ENCODE data around the gene VOPP1. TPM values are rescaled to one million over a fixed set of nuclear protein-coding genes. Genes with fewer than 3 reads are reported as not detected.

VOPP1 gene
- total and polyA plus RNA-seq, 2 donors (not counting 3 experiments of a cell fraction or from before 2014, with no cell fraction given), result 85.6 to 154 TPM

DNA sequence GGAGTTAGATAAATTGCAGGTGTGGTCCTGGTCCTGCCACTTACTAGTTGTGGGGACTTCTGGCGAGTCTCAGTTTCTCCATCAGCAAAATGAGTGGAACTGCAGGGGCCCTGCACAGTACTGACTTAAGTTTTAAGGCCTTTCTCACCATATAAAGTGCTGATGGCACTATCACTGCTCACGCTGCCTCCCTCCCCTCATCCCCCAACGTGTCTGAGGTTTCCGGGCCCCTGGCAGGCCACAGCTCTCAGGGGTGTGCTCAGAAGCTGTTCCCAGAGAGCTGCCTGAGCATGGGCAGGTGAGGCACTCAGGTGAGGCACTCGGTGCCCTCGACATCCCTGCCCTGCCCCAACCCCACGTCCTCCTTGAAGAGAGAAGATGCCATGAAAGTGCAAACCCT is 74.2 kb downstream of the VOPP1 start:
- no peaks in the 10 kb centered on the region for H3K9me1 ChIP-seq (replicated peaks; ENCODE audit: control insufficient read depth, extremely low read depth, insufficient read depth, low read length)
- no peaks in the 10 kb centered on the region for H3K4me1 ChIP-seq (ENCODE audit: control insufficient read depth, extremely low read depth, insufficient read depth, low read length)
- CTCF ChIA-PET, result no interaction called here
- H3K9me3 ChIP-seq (replicated peaks; ENCODE audit: control insufficient read depth, insufficient read depth, low read length), result no peaks in the 10 kb centered on the region
- no TSS peak for BruUV-seq (replicated peaks)
- H3K9ac ChIP-seq (replicated peaks; ENCODE audit: extremely low read depth, insufficient read depth, low read length), result no peak overlapping the region
- H2AFZ ChIP-seq (ENCODE audit: low read depth, low read length), result no peak overlapping the region
- no peak overlapping the region for H3K27ac ChIP-seq (ENCODE audit: insufficient read depth, low read depth, low read length)
- dilution Hi-C loops (cut with MboI; ENCODE audit: extremely low pct_ligation_motif_present, low sequenced_read_pairs) (no loop called here), intact Hi-C loops (cut with micrococcal nuclease) (no loop called here)
- POLR2A ChIA-PET, result no interaction called here
- H3K79me2 ChIP-seq (ENCODE audit: control insufficient read depth, insufficient read depth, low read length), result peaks cover 41% of the 10 kb centered on the region
- no peak overlapping the region for H3K4me3 ChIP-seq (replicated peaks in 1 of 3; ENCODE audit: insufficient read depth in 1 of 3, low read depth in 1 of 3, low read length in 3 of 3)
- no peak overlapping the region for H3K4me2 ChIP-seq (ENCODE audit: insufficient read depth, low read length)
- DNase-seq (ENCODE audit: low read depth, low spot score), result no peak
- H3K27me3 ChIP-seq (ENCODE audit: control insufficient read depth in 2 of 2, insufficient read depth in 2 of 2, low read length in 2 of 2), result no peaks in the 10 kb centered on the region
- peaks cover 2% of the 10 kb centered on the region for H4K20me1 ChIP-seq (replicated peaks; ENCODE audit: control insufficient read depth, extremely low read depth, insufficient read depth, low read length)
- no peak for TF ChIP-seq FOS (IDR thresholded peaks at IDR 0.05; ENCODE audit: borderline replicate concordance, insufficient read depth, low read length)
- TF ChIP-seq, protein P1, sequence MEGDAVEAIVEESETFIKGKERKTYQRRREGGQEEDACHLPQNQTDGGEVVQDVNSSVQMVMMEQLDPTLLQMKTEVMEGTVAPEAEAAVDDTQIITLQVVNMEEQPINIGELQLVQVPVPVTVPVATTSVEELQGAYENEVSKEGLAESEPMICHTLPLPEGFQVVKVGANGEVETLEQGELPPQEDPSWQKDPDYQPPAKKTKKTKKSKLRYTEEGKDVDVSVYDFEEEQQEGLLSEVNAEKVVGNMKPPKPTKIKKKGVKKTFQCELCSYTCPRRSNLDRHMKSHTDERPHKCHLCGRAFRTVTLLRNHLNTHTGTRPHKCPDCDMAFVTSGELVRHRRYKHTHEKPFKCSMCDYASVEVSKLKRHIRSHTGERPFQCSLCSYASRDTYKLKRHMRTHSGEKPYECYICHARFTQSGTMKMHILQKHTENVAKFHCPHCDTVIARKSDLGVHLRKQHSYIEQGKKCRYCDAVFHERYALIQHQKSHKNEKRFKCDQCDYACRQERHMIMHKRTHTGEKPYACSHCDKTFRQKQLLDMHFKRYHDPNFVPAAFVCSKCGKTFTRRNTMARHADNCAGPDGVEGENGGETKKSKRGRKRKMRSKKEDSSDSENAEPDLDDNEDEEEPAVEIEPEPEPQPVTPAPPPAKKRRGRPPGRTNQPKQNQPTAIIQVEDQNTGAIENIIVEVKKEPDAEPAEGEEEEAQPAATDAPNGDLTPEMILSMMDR (IDR thresholded peaks at IDR 0.05; ENCODE audit: extremely low read depth in 1 of 2, insufficient read depth in 1 of 2, low read depth in 1 of 2, low read length in 2 of 2), result no peak
- no peak for TF ChIP-seq GATA2 (IDR thresholded peaks at IDR 0.05; ENCODE audit: insufficient read depth, insufficient read length, low read depth, low read length)
- TF ChIP-seq MYC (IDR thresholded peaks at IDR 0.05; ENCODE audit: low read depth, low read length), result no peak
- TF ChIP-seq POLR2A (IDR thresholded peaks at IDR 0.05; ENCODE audit: low read depth, low read length), result no peak
- TF ChIP-seq POLR2AphosphoS5 (IDR thresholded peaks at IDR 0.05; ENCODE audit: insufficient read depth, low read depth, low read length), result no peak
- H3K36me3 ChIP-seq (ENCODE audit: control insufficient read depth in 2 of 2, extremely low read depth in 1 of 2, insufficient read depth in 2 of 2, low read length in 2 of 2), result peaks cover 11 to 27% of the 10 kb centered on the region in 2 experiments
- no peak for FAIRE-seq

DNA sequence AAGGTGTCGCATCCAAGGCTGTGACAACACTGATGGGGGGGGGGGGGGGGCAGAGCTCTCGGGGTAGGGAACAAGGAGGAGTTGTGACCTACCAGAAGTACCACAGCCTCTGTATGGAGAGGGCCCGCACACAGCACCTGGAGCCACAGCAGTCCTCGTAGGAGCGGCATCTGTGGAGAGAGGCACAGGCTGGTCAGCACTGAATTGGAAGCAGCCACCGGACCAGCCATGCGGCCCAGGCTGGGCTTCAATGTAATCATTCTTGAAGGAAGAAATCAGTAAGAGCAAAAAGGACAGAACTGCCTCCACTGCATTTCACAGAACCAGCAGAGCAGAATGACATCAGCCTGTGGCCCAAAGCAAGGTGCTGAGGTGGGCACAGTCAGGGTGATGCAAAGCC is 74.8 kb downstream of the VOPP1 start:
- CTCF ChIA-PET, result no interaction called here
- H3K9ac ChIP-seq (replicated peaks; ENCODE audit: extremely low read depth, insufficient read depth, low read length), result no peak overlapping the region
- no peak overlapping the region for H3K27ac ChIP-seq (ENCODE audit: insufficient read depth, low read depth, low read length)
- intact Hi-C loops (cut with micrococcal nuclease) (no loop called here), dilution Hi-C loops (cut with MboI; ENCODE audit: extremely low pct_ligation_motif_present, low sequenced_read_pairs) (no loop called here)
- H3K27me3 ChIP-seq (ENCODE audit: control insufficient read depth in 2 of 2, insufficient read depth in 2 of 2, low read length in 2 of 2), result no peaks in the 10 kb centered on the region
- H3K4me1 ChIP-seq (ENCODE audit: control insufficient read depth, extremely low read depth, insufficient read depth, low read length), result no peaks in the 10 kb centered on the region
- H3K4me3 ChIP-seq (replicated peaks in 1 of 3; ENCODE audit: insufficient read depth in 1 of 3, low read depth in 1 of 3, low read length in 3 of 3), result no peak overlapping the region
- no peaks in the 10 kb centered on the region for H3K9me3 ChIP-seq (replicated peaks; ENCODE audit: control insufficient read depth, insufficient read depth, low read length)
- peaks cover 7 to 29% of the 10 kb centered on the region in 2 experiments for H3K36me3 ChIP-seq (ENCODE audit: control insufficient read depth in 2 of 2, extremely low read depth in 1 of 2, insufficient read depth in 2 of 2, low read length in 2 of 2)
- peaks cover 36% of the 10 kb centered on the region for H3K79me2 ChIP-seq (ENCODE audit: control insufficient read depth, insufficient read depth, low read length)
- TF ChIP-seq, protein P2, sequence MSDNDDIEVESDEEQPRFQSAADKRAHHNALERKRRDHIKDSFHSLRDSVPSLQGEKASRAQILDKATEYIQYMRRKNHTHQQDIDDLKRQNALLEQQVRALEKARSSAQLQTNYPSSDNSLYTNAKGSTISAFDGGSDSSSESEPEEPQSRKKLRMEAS (IDR thresholded peaks at IDR 0.05; ENCODE audit: insufficient read depth, insufficient read length), result no peak
- no peaks in the 10 kb centered on the region for H3K9me1 ChIP-seq (replicated peaks; ENCODE audit: control insufficient read depth, extremely low read depth, insufficient read depth, low read length)
- H2AFZ ChIP-seq (ENCODE audit: low read depth, low read length), result no peak overlapping the region
- BruUV-seq (replicated peaks), result no TSS peak
- POLR2A ChIA-PET, result no interaction called here
- peaks cover 2% of the 10 kb centered on the region for H4K20me1 ChIP-seq (replicated peaks; ENCODE audit: control insufficient read depth, extremely low read depth, insufficient read depth, low read length)
- FAIRE-seq (no peak), DNase-seq (ENCODE audit: low read depth, low spot score) (no peak)
- no peak overlapping the region for H3K4me2 ChIP-seq (ENCODE audit: insufficient read depth, low read length)
